Stimulated activated effector memory CD8-positive, alpha-beta T cell treated with anti-CD3 and anti-CD28 coated beads, Interleukin-12 subunit alpha, Interleukin-12 subunit beta, amount 100 ng/mL, for 72 hours (primary cell): ENCODE results near the gene NLRP13.

Experiments
- ATAC-seq: fragments of 150-1000 bp; cut with Tn5 transposase; 2 replicates; pipeline ENCODE4 v1.10.0; 2021
- DNase-seq, 2 donors: peaks; one replicate each; pipeline ENCODE4 v3.0.0; 2021 to 2022; ENCODE audit warnings: low spot score in 2 of 2
- H3K27ac Mint-ChIP-seq: one replicate; pipeline ENCODE4 v1.8.0; 2022; ENCODE audit warnings: mild to moderate bottlenecking, mixed read lengths
- H3K36me3 Mint-ChIP-seq: one replicate; pipeline ENCODE4 v1.8.0; 2022; ENCODE audit warnings: mild to moderate bottlenecking, mixed read lengths
- H3K4me1 Mint-ChIP-seq: one replicate; pipeline ENCODE4 v1.8.0; 2022; ENCODE audit warnings: mixed read lengths
- H3K4me3 Mint-ChIP-seq: one replicate; pipeline ENCODE4 v1.8.0; 2022; ENCODE audit warnings: mild to moderate bottlenecking, mixed read lengths
- H3K9me3 Mint-ChIP-seq: one replicate; pipeline ENCODE4 v1.8.0; 2022; ENCODE audit warnings: mixed read lengths

Gene NLRP13

DNA sequence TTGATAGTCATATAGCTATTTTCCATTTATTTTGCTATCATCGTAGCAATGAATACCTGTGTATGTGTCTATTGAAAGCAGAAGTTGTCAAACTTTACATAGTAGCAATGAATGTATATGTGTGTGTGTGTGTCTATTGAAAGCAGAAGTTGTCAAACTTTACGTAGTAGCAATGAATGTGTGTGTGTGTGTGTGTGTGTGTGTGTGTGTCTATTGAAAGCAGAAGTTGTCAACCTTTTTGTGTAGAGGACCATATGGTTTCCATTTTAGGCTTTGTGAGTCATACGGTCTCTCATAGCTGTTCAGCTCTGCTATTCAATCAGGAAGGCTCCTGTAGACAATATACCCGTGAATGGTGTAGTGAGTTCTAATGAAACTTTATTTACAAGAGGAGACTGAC, 75.0 kb downstream of the NLRP13 start:
- Mint-ChIP-seq H3K4me3 (no peak overlapping the region), H3K27ac (no peak overlapping the region), H3K9me3 (peaks cover 4% of the 10 kb centered on the region), H3K4me1 (no peaks in the 10 kb centered on the region), H3K36me3 (no peaks in the 10 kb centered on the region)
- no peak for ATAC-seq
- DNase-seq = no peak

DNA sequence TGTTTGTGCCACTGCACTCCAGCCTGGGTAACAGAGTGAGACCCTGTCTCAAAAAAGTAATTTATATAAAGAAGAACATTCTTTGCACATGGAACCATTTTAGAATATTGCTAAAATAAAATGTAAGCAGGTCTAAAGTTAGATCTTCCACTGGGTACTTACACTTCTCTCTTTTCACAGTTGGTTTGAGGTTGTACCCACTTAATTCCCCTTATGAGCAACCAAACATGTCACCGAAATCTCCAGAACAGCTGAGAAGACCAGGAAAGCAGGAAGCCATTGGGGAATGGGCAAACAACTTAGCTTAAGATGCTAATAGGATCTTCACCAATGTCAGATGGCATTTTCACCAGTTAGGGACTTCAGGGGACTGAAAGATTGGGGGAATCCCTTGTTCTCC, 77.0 kb downstream of the NLRP13 start:
- ATAC-seq = no peak
- no peak overlapping the region for H3K4me3 Mint-ChIP-seq
- no peaks in the 10 kb centered on the region for H3K4me1 Mint-ChIP-seq
- no peaks in the 10 kb centered on the region for H3K36me3 Mint-ChIP-seq
- peaks cover 10% of the 10 kb centered on the region for H3K9me3 Mint-ChIP-seq
- no peak for DNase-seq
- H3K27ac Mint-ChIP-seq = no peak overlapping the region
